Measurements from ENCODE around the gene FBXO2.

FBXO2 gene

GRCh38 chr1:11634365-11635192, 19.6 kb downstream of the FBXO2 start:
- Histone ChIP-seq H3K4me1 (ENCODE audit: insufficient read depth, poor library complexity, severe bottlenecking) (no peaks in the 10 kb centered on the region), H3K9me3 (ENCODE audit: severe bottlenecking) (no peaks in the 10 kb centered on the region), H3K27me3 (ENCODE audit: insufficient read depth, poor library complexity, severe bottlenecking) (no peaks in the 10 kb centered on the region), H3K36me3 (ENCODE audit: low read depth) (no peaks in the 10 kb centered on the region), H3K4me3 (ENCODE audit: severe bottlenecking) (no peak overlapping the region), H3K27ac (ENCODE audit: poor library complexity, severe bottlenecking) (no peak overlapping the region)
- ATAC-seq (ENCODE audit: low read depth) (no peak), DNase-seq (ENCODE audit: low spot score) (no peak)
- TF ChIP-seq CTCF (IDR thresholded peaks at IDR 0.05; ENCODE audit: poor library complexity, severe bottlenecking), result no peak

- Histone ChIP-seq H3K9me3 (ENCODE audit: severe bottlenecking) (no peaks in the 10 kb centered on the region), H3K27ac (ENCODE audit: poor library complexity, severe bottlenecking) (no peak overlapping the region), H3K4me1 (ENCODE audit: insufficient read depth, poor library complexity, severe bottlenecking) (no peaks in the 10 kb centered on the region), H3K4me3 (ENCODE audit: severe bottlenecking) (no peak overlapping the region), H3K36me3 (ENCODE audit: low read depth) (no peaks in the 10 kb centered on the region), H3K27me3 (ENCODE audit: insufficient read depth, poor library complexity, severe bottlenecking) (no peaks in the 10 kb centered on the region)
- DNase-seq (ENCODE audit: low spot score), result no peak
- no peak for TF ChIP-seq CTCF (IDR thresholded peaks at IDR 0.05; ENCODE audit: poor library complexity, severe bottlenecking)
- ATAC-seq (ENCODE audit: low read depth), result no peak
Measured at GRCh38 chr1:11629184-11630016, 24.8 kb downstream of the FBXO2 start.

- H3K4me1 ChIP-seq (ENCODE audit: insufficient read depth, poor library complexity, severe bottlenecking), result no peaks in the 10 kb centered on the region
- no peak for TF ChIP-seq CTCF (IDR thresholded peaks at IDR 0.05; ENCODE audit: poor library complexity, severe bottlenecking)
- no peak overlapping the region for H3K27ac ChIP-seq (ENCODE audit: poor library complexity, severe bottlenecking)
- H3K4me3 ChIP-seq (ENCODE audit: severe bottlenecking), result no peak overlapping the region
- H3K9me3 ChIP-seq (ENCODE audit: severe bottlenecking), result no peaks in the 10 kb centered on the region
- H3K27me3 ChIP-seq (ENCODE audit: insufficient read depth, poor library complexity, severe bottlenecking), result no peaks in the 10 kb centered on the region
- ATAC-seq (ENCODE audit: low read depth) (no peak), DNase-seq (ENCODE audit: low spot score) (no peak)
- no peaks in the 10 kb centered on the region for H3K36me3 ChIP-seq (ENCODE audit: low read depth)
Measured at GRCh38 chr1:11628767-11629166, 25.5 kb downstream of the FBXO2 start.

DNA sequence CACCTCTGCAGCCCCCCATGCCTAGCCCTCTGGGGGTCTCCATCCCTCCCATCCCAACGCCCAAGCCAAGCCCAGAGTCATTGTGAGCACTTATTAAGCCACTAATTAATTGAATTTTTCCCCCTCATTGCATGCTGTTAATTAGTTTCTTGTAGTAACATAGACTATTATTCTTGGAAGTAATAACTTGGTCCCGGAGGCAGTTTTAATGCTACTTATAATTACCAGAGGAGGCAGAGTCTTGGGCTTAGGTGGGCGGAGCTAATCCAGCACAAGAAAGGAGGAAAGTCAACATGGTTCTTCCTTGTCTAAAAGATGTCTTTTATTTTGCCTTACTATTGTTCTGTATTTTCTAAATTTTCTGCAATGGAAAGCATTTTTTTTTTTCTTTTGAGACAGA, 27.7 kb downstream of the FBXO2 start:
- no peaks in the 10 kb centered on the region for H3K4me1 ChIP-seq (ENCODE audit: insufficient read depth, poor library complexity, severe bottlenecking)
- no peaks in the 10 kb centered on the region for H3K27me3 ChIP-seq (ENCODE audit: insufficient read depth, poor library complexity, severe bottlenecking)
- DNase-seq (ENCODE audit: low spot score) (no peak), ATAC-seq (ENCODE audit: low read depth) (no peak)
- H3K27ac ChIP-seq (ENCODE audit: poor library complexity, severe bottlenecking), result no peak overlapping the region
- no peak for TF ChIP-seq CTCF (IDR thresholded peaks at IDR 0.05; ENCODE audit: poor library complexity, severe bottlenecking)
- no peaks in the 10 kb centered on the region for H3K9me3 ChIP-seq (ENCODE audit: severe bottlenecking)
- H3K4me3 ChIP-seq (ENCODE audit: severe bottlenecking), result no peak overlapping the region
- no peaks in the 10 kb centered on the region for H3K36me3 ChIP-seq (ENCODE audit: low read depth)

Measured in RWPE2 (cell line).